M059J (cell line): ENCODE results near the gene CCDC171. TPM values are rescaled to one million over a fixed set of nuclear protein-coding genes. Genes with fewer than 3 reads are reported as not detected.
A peak's percentile ranks its signal among the peaks of the same experiment; 100 is the strongest.
"Not testable (repeated sequence)": the region's sequence is repeated elsewhere in the genome, so short reads cannot be mapped to it uniquely, and the experiment has no call there.

Experiments used
- DNase-seq: peaks from one replicate; pipeline ENCODE4 v3.0.0-alpha.2; 2012; ENCODE audit warnings: low read depth
- total RNA-seq: library from RNA; depleted of rRNA; stranded (reverse); fragments of >200 nt; shearing (Covaris generic); gene quantifications from 2 replicates; pipeline ENCODE4 v1.2.3, GENCODE V29; 2014

Gene CCDC171
- total RNA-seq, 1 experiment from 2014 or later: 1.8 TPM

DNA sequence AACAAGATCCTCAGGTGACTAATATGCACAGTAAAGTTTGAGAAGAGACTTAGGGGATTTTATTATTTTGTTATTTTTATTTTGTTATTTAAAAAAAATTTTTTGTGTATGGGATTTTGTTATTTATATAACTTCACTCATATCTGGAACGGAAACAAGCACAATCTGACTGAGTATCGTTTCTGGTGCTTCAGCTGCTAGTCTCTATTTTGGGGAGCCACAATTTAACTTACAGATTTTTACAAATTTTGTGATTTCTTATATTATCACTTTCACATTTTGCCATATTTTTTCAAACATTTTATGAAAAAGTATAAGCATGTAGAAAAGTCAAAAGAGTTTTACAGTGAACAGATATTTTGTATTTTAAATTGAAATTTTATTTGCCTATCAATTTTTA lies 208.7 kb downstream of the CCDC171 start:
- DNase-seq: no peak

DNA sequence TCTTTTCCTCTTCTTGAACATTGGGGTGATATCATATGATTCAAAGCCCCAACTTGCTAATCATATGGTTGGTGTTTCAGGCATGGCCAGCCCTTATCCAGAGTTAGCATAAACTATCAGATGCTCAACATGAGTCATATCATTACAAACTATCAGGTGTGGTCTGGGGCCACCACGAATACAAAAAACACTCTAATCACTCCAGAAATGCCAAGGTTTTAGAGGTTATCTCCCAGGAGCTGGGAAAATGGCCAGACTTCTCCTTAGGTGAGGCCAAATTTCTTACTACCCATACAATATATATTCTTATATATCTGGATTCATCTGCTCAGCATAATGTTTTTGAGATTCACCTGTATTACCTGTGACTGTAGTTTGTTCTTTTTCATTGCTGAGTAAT lies 210.5 kb downstream of the CCDC171 start:
- DNase-seq: peak; percentile 7

DNA sequence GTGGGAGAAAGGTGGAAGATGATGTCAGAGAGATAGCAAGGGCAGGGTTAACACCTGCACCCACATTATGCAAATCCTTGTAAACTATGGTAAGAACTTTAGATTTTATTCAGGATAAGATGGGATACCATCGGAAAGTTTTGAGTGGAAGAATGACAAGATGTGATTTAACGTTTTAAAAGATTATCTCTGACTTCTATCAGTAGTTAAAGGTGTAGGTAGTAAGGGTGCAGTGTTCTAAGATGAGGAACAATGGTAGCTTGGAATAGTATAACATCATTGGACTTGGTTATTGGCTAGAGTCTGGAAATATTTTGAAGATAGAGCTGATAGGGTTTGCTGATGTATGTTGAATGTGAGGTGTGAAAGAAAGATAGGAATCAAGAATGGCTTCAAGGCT lies 211.3 kb downstream of the CCDC171 start:
- no peak for DNase-seq

DNA sequence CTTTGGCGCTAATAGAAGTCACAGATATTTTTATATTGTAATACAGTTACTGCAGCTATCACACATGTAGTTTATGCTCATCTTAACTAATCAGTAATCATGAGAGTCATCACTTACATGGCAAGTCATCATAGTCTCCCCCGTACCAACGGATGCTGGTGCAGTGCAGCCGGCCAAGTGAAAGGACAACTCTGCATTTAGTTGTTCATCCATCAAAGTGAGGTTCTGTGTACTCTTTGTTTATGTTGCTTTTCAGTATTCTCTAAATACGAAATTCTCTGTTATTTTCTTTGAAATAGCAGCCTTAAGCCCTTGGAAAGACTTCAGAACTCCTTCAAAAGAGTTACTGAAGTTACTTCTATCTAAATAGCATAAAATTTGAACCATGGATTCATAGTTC lies 216.7 kb downstream of the CCDC171 start:
- DNase-seq: no peak

DNA sequence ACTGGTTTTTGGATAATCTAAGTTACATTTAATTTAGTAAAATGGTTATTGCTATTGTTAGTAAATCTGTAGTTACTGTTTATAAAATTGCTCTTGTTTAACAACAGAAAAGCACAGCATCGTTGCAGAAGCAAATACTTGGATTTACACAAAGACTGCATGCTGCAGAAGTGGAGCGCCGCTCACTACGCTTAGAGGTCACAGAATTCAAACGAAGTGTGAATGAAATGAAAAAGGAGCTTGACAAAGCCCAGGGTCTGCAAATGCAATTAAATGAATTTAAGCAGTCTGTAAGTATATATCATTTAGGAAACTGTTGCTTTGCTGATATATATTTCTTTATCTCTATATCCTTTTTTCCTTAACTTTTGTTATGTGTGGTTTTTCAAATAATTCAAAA lies 226.0 kb downstream of the CCDC171 start:
- no peak for DNase-seq

DNA sequence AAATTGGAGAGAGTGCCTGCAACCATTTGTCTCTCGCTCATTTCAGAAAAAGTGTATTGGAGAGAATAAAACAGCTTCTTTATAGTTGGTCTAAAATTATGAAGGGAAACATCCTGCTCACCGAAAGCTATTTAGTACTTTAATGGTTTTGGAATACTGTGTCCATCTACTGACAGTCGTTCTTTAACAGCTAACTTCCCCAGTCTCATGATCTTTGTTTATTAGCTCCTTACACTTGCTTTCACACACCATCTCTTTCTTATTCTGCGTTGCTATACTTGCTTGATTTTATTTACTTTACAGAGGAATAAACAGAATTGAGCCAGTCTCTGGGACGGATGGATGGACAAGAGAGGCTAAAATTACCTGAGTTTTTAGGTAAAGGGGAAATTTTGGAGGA lies 229.3 kb downstream of the CCDC171 start:
- DNase-seq: no peak

DNA sequence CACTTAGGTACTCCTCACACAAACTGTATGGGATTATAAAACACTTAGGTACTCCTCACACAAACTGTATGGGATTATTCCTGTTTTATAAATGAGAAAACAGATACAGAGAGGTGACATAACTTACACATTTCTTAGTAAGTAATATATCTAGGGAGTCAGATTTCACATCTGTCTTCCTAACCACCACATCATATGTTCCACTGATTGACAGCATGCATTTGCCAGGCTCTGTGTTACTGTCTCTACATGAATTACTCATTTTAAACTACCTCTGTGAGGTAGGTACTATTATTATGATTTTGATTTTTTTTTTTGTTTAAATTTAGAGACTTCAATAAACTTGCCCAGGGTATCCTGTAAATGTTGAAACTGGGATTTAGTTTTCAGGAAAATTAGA lies 232.7 kb downstream of the CCDC171 start:
- no peak for DNase-seq

DNA sequence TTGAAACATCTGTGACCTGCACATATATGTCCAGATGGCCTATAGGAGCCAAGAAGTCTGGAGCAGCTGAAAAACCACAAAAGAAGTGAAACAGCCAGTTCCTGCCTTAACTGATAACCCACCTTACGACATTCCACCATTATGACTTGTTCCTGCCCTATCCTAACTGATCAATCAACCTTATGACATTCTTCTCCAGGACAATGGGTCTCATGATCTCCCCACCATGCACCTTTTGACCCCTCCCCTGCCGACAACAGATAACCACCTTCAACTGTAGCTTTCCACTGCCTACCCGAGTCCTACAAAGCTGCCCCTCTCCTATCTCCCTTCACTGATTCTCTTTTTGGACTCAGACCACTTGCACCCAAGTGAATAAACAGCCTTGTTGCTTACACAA lies 233.8 kb downstream of the CCDC171 start:
- no peak for DNase-seq

DNA sequence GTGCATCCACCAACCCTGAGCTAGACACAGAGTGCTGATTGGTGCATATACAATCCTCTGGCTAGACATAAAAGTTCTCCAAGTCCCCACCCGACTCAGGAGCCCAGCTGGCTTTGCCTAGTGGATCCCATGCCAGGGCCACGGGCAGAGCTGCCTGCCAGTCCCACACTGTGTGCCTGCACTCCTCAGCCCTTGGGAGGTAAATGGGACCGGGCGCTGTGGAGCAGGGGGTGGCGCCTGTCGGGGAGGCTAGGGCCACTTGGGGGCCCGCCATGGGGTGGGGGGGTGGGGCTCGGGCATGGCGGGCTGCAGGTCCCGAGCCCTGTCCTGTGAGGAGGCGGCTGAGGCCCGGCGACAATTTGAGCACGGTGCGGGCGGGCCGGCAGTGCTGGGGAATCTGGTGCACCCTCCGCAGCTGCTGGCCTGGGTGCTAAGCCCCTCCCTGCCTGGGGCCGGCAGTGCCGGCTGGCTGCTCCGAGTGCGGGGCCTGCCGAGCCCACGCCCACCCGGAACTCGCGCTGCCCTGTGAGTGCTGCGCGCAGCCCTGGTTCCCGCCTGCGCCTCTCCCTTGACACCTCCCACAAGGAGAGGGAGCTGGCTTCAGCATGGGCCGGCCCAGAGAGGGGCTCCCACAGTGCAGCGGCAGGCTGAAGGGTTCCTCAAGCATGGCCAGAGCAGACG lies 257.5 kb downstream of the CCDC171 start:
- DNase-seq: not testable (repeated sequence)

DNA sequence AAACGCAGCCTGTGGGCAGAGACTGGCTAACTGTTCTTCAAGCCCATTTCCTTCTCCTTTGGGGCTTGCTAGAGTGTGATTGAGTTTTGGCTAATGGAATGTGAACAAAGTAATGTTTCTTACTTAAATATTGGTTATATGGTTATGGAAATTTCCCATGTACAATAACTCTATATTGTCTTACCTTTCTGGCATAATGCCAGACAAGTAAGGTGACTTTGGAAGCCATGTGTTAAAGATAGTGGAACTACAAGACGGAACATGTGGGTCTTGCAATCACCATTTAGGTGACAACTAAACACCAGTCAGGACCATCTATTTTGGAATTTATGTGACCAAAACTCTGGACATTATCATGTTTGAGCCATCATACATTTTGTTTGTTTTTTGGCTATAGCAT lies 260.2 kb downstream of the CCDC171 start:
- DNase-seq: no peak

DNA sequence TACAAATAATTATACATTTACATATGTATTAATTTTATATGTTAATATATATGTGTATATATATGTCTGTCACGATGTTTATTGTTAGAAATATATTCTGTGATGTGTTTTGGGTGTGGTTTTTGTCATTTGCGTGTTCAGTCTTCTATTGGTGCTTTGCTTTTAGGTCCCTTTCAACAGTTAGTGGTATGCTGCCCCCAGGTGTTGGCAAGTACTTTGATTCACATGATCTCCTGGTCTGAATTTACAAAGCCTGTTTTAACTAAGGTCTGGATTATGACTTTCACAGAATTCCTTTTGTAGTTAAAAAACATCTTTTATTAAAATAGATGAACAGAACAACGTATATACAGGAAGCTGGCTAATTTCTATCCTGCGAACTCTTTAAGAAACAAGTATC lies 271.5 kb downstream of the CCDC171 start:
- DNase-seq: peak; percentile 44

DNA sequence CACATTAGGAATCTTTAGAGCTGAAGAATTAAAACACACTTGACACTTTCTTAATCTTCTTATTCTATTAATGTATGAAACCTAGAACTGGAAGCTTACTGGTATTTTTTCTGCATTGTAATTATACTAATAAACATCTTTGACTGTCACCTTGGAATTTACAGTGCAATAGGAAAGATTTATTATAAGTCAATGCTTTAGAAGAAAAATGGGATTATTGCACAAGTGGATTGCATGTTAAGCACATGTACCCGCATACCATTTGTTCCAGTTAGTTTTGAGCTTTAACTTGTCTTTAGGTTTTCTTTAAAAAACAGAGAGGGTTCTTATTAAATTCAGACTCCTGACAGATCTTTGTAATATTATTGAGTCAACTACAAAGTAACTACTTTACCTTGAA lies 278.5 kb downstream of the CCDC171 start:
- no peak for DNase-seq

DNA sequence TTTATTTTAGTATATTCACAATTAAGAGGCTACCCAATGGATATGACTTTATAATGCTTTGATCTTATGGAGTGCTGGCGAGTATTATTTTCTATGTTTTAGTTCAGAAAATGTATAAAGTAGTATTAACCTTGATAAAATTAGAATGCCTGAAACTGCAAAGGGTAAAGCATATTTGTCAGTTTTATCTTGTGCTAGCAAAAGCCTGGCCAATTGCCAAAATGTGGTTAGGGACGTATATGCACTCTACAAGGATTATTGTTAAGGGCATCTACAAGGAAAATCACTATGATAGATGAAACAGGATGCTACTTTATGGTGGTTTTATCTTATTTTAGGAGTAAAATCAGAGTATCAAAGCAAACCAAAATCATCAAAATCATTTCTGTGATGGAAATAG lies 281.7 kb downstream of the CCDC171 start:
- peak; percentile 8 for DNase-seq

DNA sequence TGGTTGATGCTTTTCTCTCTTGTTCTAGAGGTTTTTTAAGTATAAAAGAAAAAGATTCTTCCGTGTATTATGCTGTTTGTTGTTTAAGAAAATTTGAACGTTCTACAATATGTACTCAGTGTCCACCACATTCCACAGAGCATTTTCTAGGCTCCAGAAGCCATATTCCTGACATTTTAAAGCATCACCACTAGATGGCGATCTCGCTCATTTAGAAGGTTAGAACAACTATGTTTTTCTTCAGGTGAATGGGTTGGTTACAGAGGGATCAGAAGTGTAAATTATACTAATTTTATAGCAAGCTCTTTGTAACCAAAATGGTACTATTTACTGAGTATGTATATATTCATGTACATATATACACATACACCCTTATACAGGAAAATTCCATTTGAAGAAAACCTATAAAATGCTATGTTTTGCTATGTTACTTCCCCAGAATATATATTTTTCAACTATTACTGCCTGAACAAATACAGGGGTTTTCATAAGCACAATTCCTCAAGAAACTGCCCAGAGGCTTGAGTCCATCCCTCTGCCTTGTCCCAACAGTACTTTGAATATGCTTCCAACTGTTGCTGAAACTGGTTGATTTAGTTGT lies 284.3 kb downstream of the CCDC171 start:
- peak; percentile 66 for DNase-seq

DNA sequence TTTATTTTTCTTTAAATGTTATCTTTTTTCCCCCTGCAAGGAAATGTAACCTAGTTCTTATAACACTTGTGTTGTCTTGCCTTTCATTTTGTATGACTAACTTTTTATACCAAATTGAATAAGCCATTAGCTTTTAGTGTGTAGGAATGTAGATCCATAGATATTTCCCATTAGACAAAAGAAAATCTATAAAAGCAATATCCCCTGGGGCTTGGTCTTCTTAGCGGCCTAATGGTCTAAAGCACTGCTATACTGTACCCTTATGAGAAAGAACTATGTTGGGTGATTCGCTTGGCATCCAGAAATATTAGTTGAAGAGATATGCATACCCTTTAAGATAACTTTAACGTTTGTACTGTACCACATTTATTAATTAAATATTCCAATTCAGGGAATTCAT lies 289.2 kb downstream of the CCDC171 start:
- no peak for DNase-seq

DNA sequence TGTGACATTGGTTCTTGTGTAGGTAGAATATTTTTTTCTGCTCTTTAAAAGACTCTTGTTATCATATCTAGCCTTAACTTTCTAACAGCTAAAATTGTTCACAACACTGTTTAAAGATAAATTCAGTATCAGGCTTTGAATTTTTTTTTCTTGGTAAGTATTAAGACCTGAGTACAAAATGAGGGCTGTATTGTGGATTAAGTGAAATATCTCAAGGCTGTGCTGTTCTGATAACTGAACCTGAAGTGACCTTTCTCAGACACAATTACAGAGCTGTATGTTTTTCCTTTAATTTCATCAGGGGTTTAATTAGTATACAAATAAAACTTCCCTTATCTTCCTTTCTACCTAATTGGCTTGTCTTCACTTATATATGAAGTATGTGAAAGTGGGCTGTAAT lies 290.5 kb downstream of the CCDC171 start:
- DNase-seq: no peak

DNA sequence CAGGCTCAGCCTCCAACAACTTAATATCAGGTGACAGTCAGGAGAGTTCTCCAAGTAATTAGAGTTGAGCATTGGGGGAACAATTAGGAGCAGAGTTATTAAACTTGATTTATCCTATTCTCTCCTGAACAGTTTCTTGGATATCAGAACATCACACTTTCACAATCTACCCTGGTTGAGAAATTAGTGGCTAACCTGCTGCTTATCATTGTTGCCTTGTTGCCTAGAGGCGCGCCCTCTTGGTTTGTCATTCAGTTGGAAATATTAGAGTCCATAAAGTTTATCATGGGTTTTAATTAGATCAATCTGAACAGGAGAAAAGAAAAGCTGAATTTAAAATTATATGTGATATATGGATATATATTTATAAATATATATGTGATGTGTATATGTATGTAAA lies 291.1 kb downstream of the CCDC171 start:
- no peak for DNase-seq

DNA sequence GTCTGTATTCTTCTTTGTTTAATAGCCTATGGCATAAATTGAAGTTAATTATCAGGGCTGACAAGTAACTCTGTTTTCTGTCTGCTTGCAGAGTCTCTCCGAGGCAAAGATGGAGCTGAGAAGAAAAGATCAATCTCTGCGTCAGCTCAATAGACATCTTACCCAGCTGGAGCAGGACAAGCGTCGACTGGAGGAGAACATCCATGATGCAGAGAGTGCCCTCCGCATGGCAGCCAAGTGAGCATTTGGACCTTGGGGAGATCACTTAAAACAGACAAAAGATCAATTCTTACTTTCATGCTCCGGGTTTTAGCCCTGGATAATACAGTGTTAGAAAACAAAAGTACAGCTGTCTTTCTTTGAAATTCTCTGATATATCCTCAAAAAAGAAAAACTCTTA lies 293.8 kb downstream of the CCDC171 start:
- no peak for DNase-seq

DNA sequence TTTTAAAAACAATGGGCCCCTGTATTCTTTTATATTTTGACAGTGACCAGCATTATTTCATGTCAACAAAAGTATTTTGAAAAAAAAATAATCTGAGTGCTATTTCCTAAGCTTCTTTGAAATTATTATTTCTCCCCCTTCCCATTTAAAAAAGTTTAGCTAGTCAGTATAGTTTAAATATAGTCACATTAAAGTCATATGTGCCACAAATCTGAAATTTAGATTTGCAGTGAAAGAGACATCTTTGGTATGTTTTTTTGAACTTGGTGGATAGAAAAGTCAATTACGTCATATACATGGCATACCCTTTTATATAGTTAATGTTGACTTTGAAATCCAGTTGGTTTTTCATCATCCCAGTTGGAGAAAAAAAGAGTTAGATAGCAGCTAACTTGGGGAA lies 297.0 kb downstream of the CCDC171 start:
- no peak for DNase-seq

DNA sequence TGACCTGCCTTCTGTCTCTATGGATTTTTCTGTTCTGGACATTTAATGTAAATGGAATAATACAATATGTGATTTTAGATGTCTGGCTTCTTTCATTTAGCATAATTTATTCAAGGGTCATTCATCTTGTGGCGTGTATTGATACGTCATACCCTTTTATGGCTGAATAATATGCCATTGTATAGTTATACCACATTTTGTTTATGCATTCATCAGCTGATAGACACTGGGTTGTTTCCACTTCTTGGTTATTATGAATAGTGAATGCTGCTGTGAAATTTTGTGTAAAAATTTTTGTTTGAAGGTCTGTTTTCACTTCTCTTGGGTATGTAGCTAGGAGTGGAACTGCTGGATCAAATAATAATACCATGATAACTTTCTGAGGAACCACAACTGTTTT lies 298.9 kb downstream of the CCDC171 start:
- DNase-seq: no peak

DNA sequence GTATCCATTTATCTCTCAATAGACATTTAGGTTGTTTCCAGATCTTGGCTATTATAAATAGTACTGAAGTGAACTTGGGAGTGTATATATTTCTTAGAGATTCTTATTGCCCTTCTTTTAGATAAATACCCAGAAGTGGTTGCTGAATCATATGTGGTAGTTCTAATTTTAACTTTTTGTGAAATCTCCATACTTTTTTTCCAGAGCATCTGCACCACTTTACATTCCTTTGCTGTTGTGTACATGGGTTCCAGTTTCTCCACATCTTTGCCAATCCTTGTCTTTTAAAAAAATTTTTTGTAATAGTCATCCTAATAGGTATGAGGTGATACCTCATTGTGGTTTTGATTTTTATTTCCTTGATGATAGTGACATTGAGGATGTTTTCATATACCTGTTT lies 303.7 kb downstream of the CCDC171 start:
- peak; percentile 30 for DNase-seq

DNA sequence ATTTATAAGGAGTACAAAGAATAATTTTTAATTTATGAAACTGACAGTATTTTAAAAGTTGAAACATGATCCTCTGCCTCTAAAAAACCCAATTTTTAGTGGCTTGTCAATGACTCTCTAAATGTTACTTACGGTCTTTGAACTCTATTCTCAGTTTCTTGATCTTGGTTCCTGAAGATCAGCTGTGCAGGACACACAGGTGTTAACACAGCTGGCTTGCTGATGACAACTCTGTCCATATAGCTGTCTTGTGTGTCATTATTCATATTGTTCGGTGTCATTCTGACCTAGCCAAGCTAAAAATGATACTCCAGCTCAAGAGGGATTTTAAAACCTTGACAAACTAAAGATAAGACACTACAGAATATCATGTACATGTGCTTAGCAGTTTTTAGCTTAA lies 314.5 kb downstream of the CCDC171 start:
- no peak for DNase-seq

DNA sequence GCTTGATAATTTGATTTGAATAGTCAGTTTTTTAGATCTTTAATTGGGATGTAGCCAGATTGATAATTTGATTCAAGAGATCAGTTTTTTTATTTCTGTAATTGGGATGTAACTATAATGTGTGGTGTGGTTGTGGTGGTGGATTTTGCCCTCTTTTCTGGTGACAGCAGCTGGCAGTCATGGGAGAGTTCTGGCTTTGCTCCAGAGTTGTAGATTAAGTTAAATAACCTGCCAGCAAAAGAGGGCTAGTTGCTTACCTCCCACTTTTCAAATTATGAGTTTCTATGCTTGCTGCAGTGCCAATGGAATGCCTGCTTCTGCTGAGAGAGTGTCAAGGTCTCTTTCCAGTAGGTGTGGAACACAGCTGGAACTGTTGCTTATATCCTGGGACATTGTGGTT lies 315.1 kb downstream of the CCDC171 start:
- DNase-seq: no peak

DNA sequence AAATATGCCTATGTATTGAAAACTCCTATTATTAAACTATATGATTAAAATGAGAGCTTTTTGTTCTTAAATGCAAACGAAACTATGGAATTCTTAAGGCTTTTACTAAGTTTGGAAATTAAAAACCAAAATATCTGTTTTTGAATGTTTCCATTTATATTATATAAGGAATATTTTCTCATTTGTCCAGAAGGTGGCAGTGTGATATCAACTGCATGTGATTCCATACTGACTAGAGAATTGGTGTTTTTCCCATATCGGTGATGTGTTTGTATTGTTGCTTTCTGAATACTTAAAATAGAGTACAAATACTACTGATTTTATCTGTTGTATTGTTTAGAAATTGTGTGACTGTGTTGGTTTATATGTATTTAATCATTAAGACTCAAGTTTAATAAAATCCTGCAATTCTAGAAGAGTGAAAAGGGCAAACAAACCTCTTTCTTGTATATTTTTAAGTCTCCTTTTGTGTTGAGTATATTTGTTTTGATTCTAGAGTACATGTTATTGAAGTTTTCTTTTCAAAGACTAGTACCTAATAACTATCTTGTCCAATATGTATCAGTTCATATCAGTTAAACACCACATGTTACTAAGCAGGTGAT lies 320.8 kb downstream of the CCDC171 start:
- peak; percentile 69 for DNase-seq
